HG03175 (cell line): ENCODE measurements around the gene PTGES3.
"Not testable (repeated sequence)": the region's sequence is repeated elsewhere in the genome, so short reads cannot be mapped to it uniquely, and the experiment has no call there.

Source experiments
- ATAC-seq: cut with Tn5 transposase; IDR thresholded peaks from one replicate; pipeline ENCODE4 v1.9.1; 2021; ENCODE audit warnings: mild to moderate bottlenecking, moderate library complexity; ENCODE audit not compliant: unreplicated experiment

The PTGES3 gene

GRCh38 chr12:56713345-56713744, 25.3 kb upstream of the PTGES3 start:
- ATAC-seq = no peak

- ATAC-seq = no peak
These were observed 21.8 kb upstream of the PTGES3 start for GRCh38 chr12:56709759-56710376.

DNA sequence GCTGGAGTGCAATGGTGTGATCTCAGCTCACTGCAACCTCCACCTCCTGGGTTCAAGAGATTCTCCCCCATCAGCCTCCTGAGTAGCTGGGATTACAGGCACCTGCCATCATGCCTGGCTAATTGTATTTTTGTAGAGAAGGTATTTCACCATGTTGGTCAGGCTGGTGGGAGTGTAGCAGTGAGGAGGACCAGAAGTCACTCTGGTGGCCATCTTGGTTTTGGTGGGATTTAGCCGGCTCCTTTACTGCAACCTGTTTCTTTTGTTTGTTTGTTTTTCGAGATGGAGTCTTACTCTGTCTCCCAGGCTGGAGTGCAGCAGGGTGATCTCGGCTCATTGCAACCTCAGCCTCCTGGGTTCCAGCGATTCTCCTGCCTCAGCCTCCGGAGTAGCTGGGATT, 16.4 kb upstream of the PTGES3 start:
- not testable (repeated sequence) for ATAC-seq

DNA sequence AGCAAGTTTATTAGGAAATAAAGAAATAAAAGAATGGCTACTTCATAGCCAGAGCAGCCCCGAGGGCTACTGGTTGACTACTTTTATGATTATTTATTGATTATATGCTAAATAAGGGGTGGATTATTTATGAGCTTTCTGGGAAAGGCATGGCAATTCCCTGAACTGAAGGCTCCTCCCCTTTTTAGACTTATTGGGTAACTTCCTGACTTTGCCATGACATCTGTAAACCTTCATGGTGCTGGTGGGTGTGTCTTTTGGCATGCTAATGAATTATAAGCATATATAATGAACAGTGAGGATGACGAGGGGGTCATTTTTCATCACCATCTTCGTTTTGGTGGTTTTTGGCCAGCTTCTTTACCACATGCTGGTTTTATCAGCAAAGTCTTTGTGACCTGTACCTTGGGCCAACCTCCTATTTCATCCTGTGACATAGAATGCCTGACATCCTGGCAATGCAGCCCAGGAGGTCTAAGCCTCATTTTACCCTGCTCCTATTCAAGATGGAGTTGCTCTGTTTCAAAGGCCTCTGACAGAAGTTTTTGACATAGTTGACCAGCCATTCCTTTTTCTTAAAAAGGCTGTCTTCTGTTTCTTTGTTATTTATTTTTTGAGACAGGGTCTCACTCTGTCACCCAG, 11.1 kb upstream of the PTGES3 start:
- no peak for ATAC-seq

DNA sequence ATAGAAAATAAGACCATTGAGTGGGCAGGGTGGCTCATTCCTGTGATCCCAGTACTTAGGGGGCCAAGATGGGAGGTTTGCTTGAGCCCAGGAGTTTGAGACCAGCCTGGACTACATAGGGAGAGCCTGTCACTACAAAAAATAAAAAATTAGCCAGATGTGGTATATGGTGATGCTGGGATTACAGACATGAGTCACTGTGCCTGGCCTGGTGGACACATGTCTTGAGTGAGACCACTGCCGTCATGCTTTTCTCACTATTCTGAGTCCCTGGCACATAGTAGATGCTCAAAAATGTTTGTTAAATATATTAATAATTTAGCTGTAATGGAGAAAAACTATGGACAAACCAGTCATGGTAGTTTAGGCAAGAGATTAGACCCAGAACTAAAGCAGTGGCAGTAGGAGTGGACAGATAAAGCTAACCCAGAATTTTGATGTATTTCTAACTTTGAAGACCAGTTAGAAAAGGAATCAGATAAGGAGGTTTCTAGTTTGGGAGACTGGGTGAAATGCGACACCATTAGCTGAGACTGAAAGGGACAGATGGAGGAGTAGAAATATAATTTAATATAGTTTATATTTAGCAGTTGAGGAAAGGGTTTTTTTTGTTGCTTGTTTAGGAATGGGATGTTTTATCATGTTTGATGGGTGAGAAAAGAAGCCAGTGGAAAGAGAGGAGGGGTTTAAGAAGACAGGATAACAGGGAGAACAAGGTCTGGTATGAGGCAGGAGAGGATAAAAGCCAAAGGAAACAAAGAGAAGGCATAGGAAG, 7.4 kb upstream of the PTGES3 start:
- no peak for ATAC-seq

DNA sequence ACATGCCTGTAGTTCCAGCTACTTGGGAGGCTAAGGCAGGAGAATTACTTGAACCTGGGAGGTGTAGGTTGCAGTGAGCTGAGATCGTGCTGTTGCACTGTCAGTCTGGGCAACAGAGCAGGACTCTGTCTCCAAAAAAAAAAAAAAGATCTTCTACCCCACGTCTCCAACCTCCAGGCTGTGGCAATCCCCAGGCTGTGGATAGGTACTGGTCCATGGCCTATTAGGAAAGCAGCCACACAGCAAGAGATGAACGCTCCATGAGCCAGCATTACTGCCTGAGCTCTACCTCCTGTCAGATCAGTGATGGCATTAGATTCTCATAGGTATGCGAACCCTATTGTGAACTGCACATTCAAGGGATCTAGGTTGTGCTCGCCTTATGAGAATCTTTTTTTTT, 6.1 kb upstream of the PTGES3 start:
- ATAC-seq = no peak

- no peak for ATAC-seq
These were observed 694 bp upstream of the PTGES3 start for GRCh38 chr12:56688846-56689109.

- peak; percentile 30 for ATAC-seq
These were observed 608 bp downstream of the PTGES3 start for GRCh38 chr12:56687223-56688128.

DNA sequence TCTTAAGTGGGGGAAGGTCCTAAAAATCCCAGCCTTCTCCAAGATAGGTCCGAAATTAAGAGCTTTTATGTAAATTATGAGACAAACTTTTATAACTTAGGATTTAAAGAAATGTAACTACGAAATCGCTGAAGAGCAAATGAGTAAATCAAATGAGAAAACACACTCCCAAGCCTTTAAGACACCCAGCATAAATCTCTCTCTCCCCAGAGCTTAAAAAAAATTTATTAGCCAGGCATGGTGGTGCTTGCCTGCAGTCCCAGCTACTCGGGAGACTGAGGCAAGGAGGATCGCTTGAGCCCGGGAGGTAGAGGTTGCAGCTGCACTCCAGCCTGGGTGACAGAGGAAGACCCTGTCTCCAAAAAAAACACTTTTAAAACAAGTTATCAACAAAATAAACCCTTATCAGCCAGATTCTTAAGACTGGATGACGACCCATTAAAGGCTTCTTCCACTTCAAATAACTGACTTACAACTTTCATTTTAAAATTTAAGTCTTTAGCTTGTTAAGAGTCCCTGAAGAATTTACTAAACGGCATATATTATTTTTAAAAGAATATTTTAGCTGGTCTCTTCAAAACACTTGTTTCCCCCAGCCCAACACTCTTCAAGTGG, 3.2 kb downstream of the PTGES3 start:
- no peak for ATAC-seq

GRCh38 chr12:56682323-56682722, 5.8 kb downstream of the PTGES3 start:
- no peak for ATAC-seq

DNA sequence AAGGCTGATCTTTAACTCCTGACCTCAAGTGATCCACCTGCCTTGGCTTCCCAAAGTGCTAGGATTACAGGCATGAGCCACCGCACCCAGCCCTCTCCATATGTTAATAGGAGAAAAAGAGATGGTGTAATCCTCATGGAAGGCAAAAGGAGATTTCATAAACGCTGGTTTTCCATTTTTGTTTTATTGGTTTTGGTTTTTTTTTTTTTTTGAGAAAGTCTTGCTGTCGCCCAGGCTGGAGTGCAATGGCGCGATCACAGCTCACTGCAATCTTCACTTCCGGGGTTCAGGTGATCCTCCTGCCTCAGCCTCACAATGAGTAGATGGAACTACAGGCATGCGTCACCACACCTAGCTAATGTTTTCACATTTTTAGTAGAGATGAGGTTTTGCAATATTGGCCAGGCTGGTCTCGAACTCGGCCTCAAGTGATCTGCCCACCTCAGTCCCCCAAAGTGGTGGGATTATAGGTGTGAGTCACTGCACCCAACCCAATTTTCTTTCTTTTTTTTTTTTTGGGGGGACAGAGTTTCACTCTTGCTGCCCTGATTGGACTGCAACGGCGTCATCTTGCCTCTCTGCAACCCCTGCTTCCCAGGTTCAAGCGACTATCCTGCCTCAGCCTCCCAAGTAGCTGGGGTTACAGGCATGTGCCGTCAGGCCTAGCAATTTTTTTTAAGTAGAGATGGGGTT, 8.1 kb downstream of the PTGES3 start:
- ATAC-seq = no peak

- no peak for ATAC-seq
These were observed 9.2 kb downstream of the PTGES3 start for GRCh38 chr12:56678852-56679251.

- peak; percentile 74 for ATAC-seq
These were observed 10.4 kb downstream of the PTGES3 start for GRCh38 chr12:56677680-56678079.

DNA sequence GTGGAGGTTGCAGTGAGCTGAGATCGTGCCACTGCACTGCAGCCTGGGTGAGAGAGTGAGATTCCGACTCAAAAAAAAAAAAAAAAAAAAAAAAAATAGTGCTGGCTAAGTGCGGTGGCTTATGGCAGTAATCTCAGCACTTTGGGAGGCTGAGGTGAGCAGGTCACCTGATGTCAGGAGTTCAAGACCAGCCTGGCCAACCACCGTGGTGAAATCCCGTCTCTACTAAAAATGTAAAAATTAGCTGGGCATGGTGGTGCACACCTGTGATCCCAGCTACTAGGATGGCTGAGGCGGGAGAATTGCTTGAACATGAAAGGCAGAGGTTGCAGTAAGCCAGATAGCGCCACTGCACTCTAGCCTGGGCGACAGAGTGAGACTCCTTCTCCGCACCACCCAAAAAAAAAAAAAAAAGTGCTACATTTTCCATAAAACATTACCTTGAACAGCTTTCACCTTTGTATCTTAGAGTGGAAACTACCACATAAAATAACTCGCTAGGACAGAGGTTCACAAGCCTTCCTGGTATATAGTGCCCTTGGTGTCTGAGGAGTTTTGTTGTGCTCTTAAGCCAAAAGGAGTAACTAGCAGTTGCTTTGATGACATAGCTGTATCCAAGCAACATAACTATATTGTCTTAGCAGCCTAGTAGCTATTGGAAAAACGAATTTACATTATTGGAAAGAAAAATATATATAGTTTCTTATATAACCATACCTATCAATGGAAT, 11.1 kb downstream of the PTGES3 start:
- ATAC-seq = peak; percentile 25

DNA sequence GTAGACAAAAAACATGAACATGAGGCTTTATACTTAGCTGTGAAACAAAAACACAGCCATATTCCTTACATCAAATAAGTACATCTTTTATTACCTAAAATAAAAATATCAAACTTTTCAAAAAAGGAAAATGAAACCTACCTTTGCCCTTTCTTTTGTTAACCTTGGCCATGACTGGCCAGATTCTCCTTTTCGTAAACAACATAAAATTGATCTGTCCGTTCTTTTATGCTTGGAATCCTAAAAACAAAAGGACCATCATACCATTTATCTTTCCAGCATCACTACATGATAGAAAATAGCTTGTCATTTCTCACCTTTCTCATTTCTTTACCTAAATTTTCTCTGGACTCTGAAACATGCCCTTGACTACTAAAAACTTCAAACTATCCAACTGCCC, 16.5 kb downstream of the PTGES3 start:
- no peak for ATAC-seq

DNA sequence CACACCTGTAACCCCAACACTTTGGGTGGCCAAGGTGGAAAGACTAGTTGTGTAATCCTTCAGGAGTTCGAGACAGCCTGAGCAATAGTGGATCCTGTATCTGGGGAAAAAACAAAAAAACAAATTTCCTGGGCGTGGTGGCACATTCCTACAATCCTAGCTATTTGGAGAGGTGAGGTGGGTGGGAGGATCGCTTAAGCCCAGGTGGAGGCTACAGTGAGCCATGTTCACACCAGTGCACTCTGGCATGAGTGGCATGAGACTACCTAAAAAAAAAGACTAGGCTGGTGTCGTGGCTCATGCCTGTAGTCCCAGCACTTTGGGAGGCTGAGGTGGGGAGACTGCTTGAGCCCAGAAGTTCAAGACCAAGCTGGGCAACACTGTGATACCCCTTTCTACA, 17.2 kb downstream of the PTGES3 start:
- ATAC-seq = no peak

DNA sequence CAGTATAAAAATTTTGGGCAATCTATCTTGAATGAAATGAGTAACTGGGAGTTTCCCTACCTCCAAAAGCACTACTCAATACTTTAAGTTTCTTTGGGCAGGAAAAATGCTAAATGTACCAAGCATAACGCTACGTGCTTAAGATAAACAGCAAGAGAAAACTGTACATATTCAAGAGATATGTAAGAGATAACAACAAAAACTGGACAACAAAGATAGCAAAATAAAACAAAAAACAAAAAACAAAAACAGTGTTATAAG, 20.0 kb downstream of the PTGES3 start:
- no peak for ATAC-seq

DNA sequence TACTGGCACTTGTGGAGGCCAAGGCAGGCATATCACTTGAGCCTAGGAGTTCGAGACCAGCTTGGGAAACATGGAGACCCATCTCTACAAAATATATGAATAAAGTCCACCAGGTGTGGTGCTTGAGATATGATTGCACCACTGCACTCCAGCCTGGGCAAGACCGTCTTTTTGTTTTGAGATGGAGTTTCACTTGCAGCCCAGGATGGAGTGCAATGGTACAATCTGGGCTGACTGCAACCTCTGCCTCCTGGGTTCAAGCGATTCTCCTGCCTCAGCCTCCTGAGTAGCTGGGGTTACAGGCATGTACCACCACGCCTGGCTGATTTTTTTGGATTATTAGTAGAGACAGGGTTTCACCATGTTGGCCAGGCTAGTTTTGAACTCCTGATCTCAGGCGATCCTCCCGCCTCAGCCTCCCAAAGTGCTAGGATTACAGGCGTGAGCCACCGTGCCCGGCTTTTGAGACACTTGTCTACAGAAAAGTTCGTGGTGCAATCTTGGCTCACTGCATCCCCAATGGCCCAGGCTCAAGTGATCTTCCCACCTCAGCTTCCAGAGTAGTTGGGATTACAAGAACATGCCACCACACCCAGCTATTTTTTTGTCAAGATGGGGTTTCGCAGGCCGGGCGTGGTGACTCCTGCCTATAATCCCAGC, 26.0 kb downstream of the PTGES3 start:
- no peak for ATAC-seq

- ATAC-seq = no peak
These were observed 26.5 kb downstream of the PTGES3 start for GRCh38 chr12:56661560-56661959.

GRCh38 chr12:56658921-56659320, 29.2 kb downstream of the PTGES3 start:
- ATAC-seq = no peak
